Measurements from ENCODE around the gene DLEC1. TPM values are rescaled to one million over a fixed set of nuclear protein-coding genes. Genes with fewer than 3 reads are reported as not detected.

Gene DLEC1
- total and polyA plus RNA-seq, 2 experiments from 2014 or later = 0.15 TPM; not detected in 1

GRCh38 chr3:38116471-38117162 is 77.6 kb downstream of the DLEC1 start:
- no peak overlapping the region for H3K9ac ChIP-seq
- WGBS, 2 experiments (ENCODE audit: low coverage in 1 of 2, low lambda C conversion rate in 2 of 2, missing lambda C conversion rate in 2 of 2) = 75 to 82% methylated on average over 11 to 12 of the region's 12 CpGs
- H3F3A ChIP-seq (ENCODE audit: insufficient read depth) = no peaks in the 10 kb centered on the region

GRCh38 chr3:38117163-38117716 is 78.2 kb downstream of the DLEC1 start:
- H3K9ac ChIP-seq = no peak overlapping the region
- H3K79me2 ChIP-seq (ENCODE audit: insufficient read depth) = no peaks in the 10 kb centered on the region
- H3K9me3 ChIP-seq (ENCODE audit: low read depth) = no peaks in the 10 kb centered on the region
- DNase-seq = peak; percentile 32
- H3F3A ChIP-seq (ENCODE audit: insufficient read depth) = no peaks in the 10 kb centered on the region
- H3K4me1 ChIP-seq (ENCODE audit: insufficient read depth) = no peaks in the 10 kb centered on the region
- 62 to 70% methylated on average over 9 to 10 of the region's 10 CpGs for WGBS, 2 experiments (ENCODE audit: low coverage in 1 of 2, low lambda C conversion rate in 2 of 2, missing lambda C conversion rate in 2 of 2)
- no peak overlapping the region for H3K4me2 ChIP-seq (ENCODE audit: unreplicated experiment)
- no peak overlapping the region for H3K27ac ChIP-seq
- no peak for TF ChIP-seq EZH2 (IDR thresholded peaks at IDR 0.05; ENCODE audit: insufficient read depth, poor library complexity, severe bottlenecking)
- TF ChIP-seq EZH2phosphoT487 (IDR thresholded peaks at IDR 0.05; ENCODE audit: insufficient read depth, low read depth) = no peak
- H3K4me3 ChIP-seq = no peak overlapping the region
- no peaks in the 10 kb centered on the region for H3K27me3 ChIP-seq (replicated peaks; ENCODE audit: insufficient read depth)
- H3K36me3 ChIP-seq (ENCODE audit: low read depth) = no peaks in the 10 kb centered on the region
- no peaks in the 10 kb centered on the region for H4K20me1 ChIP-seq (ENCODE audit: insufficient read depth)
- no peaks in the 10 kb centered on the region for H3K9me2 ChIP-seq (ENCODE audit: insufficient read depth)
- in situ Hi-C loops (cut with MboI) = loop anchor here (25.0 kb wide), 1 partner anchor 370 kb away; the partner anchor contains the start of gene EXOG
- H2AFZ ChIP-seq = no peak overlapping the region

More at GRCh38 chr3:38116471-38117162, 77.6 kb downstream of the DLEC1 start:
- H3K36me3 ChIP-seq (ENCODE audit: low read depth) = no peaks in the 10 kb centered on the region
- no peak overlapping the region for H3K4me2 ChIP-seq (ENCODE audit: unreplicated experiment)
- H3K27ac ChIP-seq = no peak overlapping the region
- no peak overlapping the region for H2AFZ ChIP-seq
- H3K27me3 ChIP-seq (replicated peaks; ENCODE audit: insufficient read depth) = no peaks in the 10 kb centered on the region
- no peaks in the 10 kb centered on the region for H3K4me1 ChIP-seq (ENCODE audit: insufficient read depth)
- no peaks in the 10 kb centered on the region for H4K20me1 ChIP-seq (ENCODE audit: insufficient read depth)
- no peaks in the 10 kb centered on the region for H3K9me2 ChIP-seq (ENCODE audit: insufficient read depth)
- TF ChIP-seq EZH2 (IDR thresholded peaks at IDR 0.05; ENCODE audit: insufficient read depth, poor library complexity, severe bottlenecking) = no peak
- no peak for TF ChIP-seq EZH2phosphoT487 (IDR thresholded peaks at IDR 0.05; ENCODE audit: insufficient read depth, low read depth)
- no peak overlapping the region for H3K4me3 ChIP-seq
- in situ Hi-C loops (cut with MboI) = loop anchor here (25.0 kb wide), 1 partner anchor 371 kb away; the partner anchor contains the start of gene EXOG
- peak; percentile 12 for DNase-seq
- H3K79me2 ChIP-seq (ENCODE audit: insufficient read depth) = no peaks in the 10 kb centered on the region
- no peaks in the 10 kb centered on the region for H3K9me3 ChIP-seq (ENCODE audit: low read depth)

- H3K9me3 ChIP-seq (ENCODE audit: low read depth) = no peaks in the 10 kb centered on the region
- H3K9ac ChIP-seq = no peak overlapping the region
- no peaks in the 10 kb centered on the region for H3K27me3 ChIP-seq (replicated peaks; ENCODE audit: insufficient read depth)
- H4K20me1 ChIP-seq (ENCODE audit: insufficient read depth) = no peaks in the 10 kb centered on the region
- no peak overlapping the region for H2AFZ ChIP-seq
- in situ Hi-C loops (cut with MboI) = loop anchor here (25.0 kb wide), 1 partner anchor 369 kb away; the partner anchor contains the start of gene EXOG
- H3K4me3 ChIP-seq = no peak overlapping the region
- no peaks in the 10 kb centered on the region for H3K9me2 ChIP-seq (ENCODE audit: insufficient read depth)
- TF ChIP-seq EZH2 (IDR thresholded peaks at IDR 0.05; ENCODE audit: insufficient read depth, poor library complexity, severe bottlenecking) = no peak
- TF ChIP-seq EZH2phosphoT487 (IDR thresholded peaks at IDR 0.05; ENCODE audit: insufficient read depth, low read depth) = no peak
- no peaks in the 10 kb centered on the region for H3F3A ChIP-seq (ENCODE audit: insufficient read depth)
- WGBS, 2 experiments (ENCODE audit: low coverage in 1 of 2, low lambda C conversion rate in 2 of 2, missing lambda C conversion rate in 2 of 2) = 42 to 51% methylated on average over 9 to 11 of the region's 11 CpGs
- H3K4me1 ChIP-seq (ENCODE audit: insufficient read depth) = no peaks in the 10 kb centered on the region
- H3K79me2 ChIP-seq (ENCODE audit: insufficient read depth) = no peaks in the 10 kb centered on the region
- no peak overlapping the region for H3K27ac ChIP-seq
- peak; percentile 78 for DNase-seq
- H3K4me2 ChIP-seq (ENCODE audit: unreplicated experiment) = no peak overlapping the region
- no peaks in the 10 kb centered on the region for H3K36me3 ChIP-seq (ENCODE audit: low read depth)
Observed at GRCh38 chr3:38117748-38118420, 78.9 kb downstream of the DLEC1 start.

GRCh38 chr3:38118421-38119247 is 79.6 kb downstream of the DLEC1 start:
- no peaks in the 10 kb centered on the region for H3K79me2 ChIP-seq (ENCODE audit: insufficient read depth)
- no peaks in the 10 kb centered on the region for H3K27me3 ChIP-seq (replicated peaks; ENCODE audit: insufficient read depth)
- H3K9me3 ChIP-seq (ENCODE audit: low read depth) = no peaks in the 10 kb centered on the region
- no peaks in the 10 kb centered on the region for H3K9me2 ChIP-seq (ENCODE audit: insufficient read depth)
- no peaks in the 10 kb centered on the region for H3K36me3 ChIP-seq (ENCODE audit: low read depth)
- no peak overlapping the region for H3K9ac ChIP-seq
- H3K4me1 ChIP-seq (ENCODE audit: insufficient read depth) = no peaks in the 10 kb centered on the region
- H3K4me2 ChIP-seq (ENCODE audit: unreplicated experiment) = no peak overlapping the region
- no peak overlapping the region for H3K4me3 ChIP-seq
- DNase-seq = no peak
- in situ Hi-C loops (cut with MboI) = loop anchor here (25.0 kb wide), 1 partner anchor 369 kb away; the partner anchor contains the start of gene EXOG
- WGBS, 2 experiments (ENCODE audit: low coverage in 1 of 2, low lambda C conversion rate in 2 of 2, missing lambda C conversion rate in 2 of 2) = 86% methylated on average over 13 of the region's 13 CpGs
- TF ChIP-seq EZH2phosphoT487 (IDR thresholded peaks at IDR 0.05; ENCODE audit: insufficient read depth, low read depth) (no peak), EZH2 (IDR thresholded peaks at IDR 0.05; ENCODE audit: insufficient read depth, poor library complexity, severe bottlenecking) (no peak)
- no peaks in the 10 kb centered on the region for H3F3A ChIP-seq (ENCODE audit: insufficient read depth)
- no peaks in the 10 kb centered on the region for H4K20me1 ChIP-seq (ENCODE audit: insufficient read depth)
- H3K27ac ChIP-seq = no peak overlapping the region
- H2AFZ ChIP-seq = no peak overlapping the region
